ENCODE results near the gene DIP2B.
A peak's percentile ranks its signal among the peaks of the same experiment; 100 is the strongest.
"Not testable (repeated sequence)": the region's sequence is repeated elsewhere in the genome, so short reads cannot be mapped to it uniquely, and the experiment has no call there.

The DIP2B gene

GRCh38 chr12:50504798-50505674 lies at the start of gene DIP2B:
TSS of gene DIP2B (plus strand) at chr12:50504985. CDS start at chr12:50505141, 156 bp downstream.
- in situ Hi-C loops (cut with HindIII; ENCODE audit: low pct_ligation_motif_present, low pct_unique_long_range_greater_than_20kb, low sequenced_read_pairs): no loop called here
- DNase-seq: peak; percentile 92

- in situ Hi-C loops (cut with HindIII; ENCODE audit: low pct_ligation_motif_present, low pct_unique_long_range_greater_than_20kb, low sequenced_read_pairs): no loop called here
- peak; percentile 28 for DNase-seq
These were observed 46.2 kb upstream of the DIP2B start for GRCh38 chr12:50458606-50459005.

- in situ Hi-C loops (cut with HindIII; ENCODE audit: low pct_ligation_motif_present, low pct_unique_long_range_greater_than_20kb, low sequenced_read_pairs): no loop called here
- DNase-seq: no peak
These were observed 37.3 kb upstream of the DIP2B start for GRCh38 chr12:50467439-50467838.

GRCh38 chr12:50477241-50477832 lies 27.4 kb upstream of the DIP2B start:
- in situ Hi-C loops (cut with HindIII; ENCODE audit: low pct_ligation_motif_present, low pct_unique_long_range_greater_than_20kb, low sequenced_read_pairs): no loop called here
- DNase-seq: no peak

- DNase-seq: peak; percentile 32
- in situ Hi-C loops (cut with HindIII; ENCODE audit: low pct_ligation_motif_present, low pct_unique_long_range_greater_than_20kb, low sequenced_read_pairs): no loop called here
These were observed 22.2 kb upstream of the DIP2B start for GRCh38 chr12:50482571-50482970.

GRCh38 chr12:50483488-50483887 lies 21.3 kb upstream of the DIP2B start:
- in situ Hi-C loops (cut with HindIII; ENCODE audit: low pct_ligation_motif_present, low pct_unique_long_range_greater_than_20kb, low sequenced_read_pairs): no loop called here
- no peak for DNase-seq

GRCh38 chr12:50488801-50489200 lies 16.0 kb upstream of the DIP2B start:
- no peak for DNase-seq
- in situ Hi-C loops (cut with HindIII; ENCODE audit: low pct_ligation_motif_present, low pct_unique_long_range_greater_than_20kb, low sequenced_read_pairs): no loop called here

- in situ Hi-C loops (cut with HindIII; ENCODE audit: low pct_ligation_motif_present, low pct_unique_long_range_greater_than_20kb, low sequenced_read_pairs); DNase-seq: not testable (repeated sequence)
These were observed 6.7 kb upstream of the DIP2B start for GRCh38 chr12:50498119-50498518.

GRCh38 chr12:50505675-50506530 lies 1.1 kb downstream of the DIP2B start:
- DNase-seq: peak; percentile 14
- in situ Hi-C loops (cut with HindIII; ENCODE audit: low pct_ligation_motif_present, low pct_unique_long_range_greater_than_20kb, low sequenced_read_pairs): no loop called here

- no peak for DNase-seq
- in situ Hi-C loops (cut with HindIII; ENCODE audit: low pct_ligation_motif_present, low pct_unique_long_range_greater_than_20kb, low sequenced_read_pairs): no loop called here
These were observed 2.1 kb downstream of the DIP2B start for GRCh38 chr12:50506753-50507473.

- in situ Hi-C loops (cut with HindIII; ENCODE audit: low pct_ligation_motif_present, low pct_unique_long_range_greater_than_20kb, low sequenced_read_pairs): no loop called here
- no peak for DNase-seq
These were observed 2.7 kb downstream of the DIP2B start for GRCh38 chr12:50507474-50507838.

GRCh38 chr12:50507930-50508329 lies 3.1 kb downstream of the DIP2B start:
- in situ Hi-C loops (cut with HindIII; ENCODE audit: low pct_ligation_motif_present, low pct_unique_long_range_greater_than_20kb, low sequenced_read_pairs): no loop called here
- DNase-seq: no peak

GRCh38 chr12:50508414-50508813 lies 3.6 kb downstream of the DIP2B start:
- in situ Hi-C loops (cut with HindIII; ENCODE audit: low pct_ligation_motif_present, low pct_unique_long_range_greater_than_20kb, low sequenced_read_pairs): no loop called here
- DNase-seq: no peak

- in situ Hi-C loops (cut with HindIII; ENCODE audit: low pct_ligation_motif_present, low pct_unique_long_range_greater_than_20kb, low sequenced_read_pairs): no loop called here
- no peak for DNase-seq
These were observed 4.3 kb downstream of the DIP2B start for GRCh38 chr12:50508970-50509663.

GRCh38 chr12:50514526-50515276 lies 9.9 kb downstream of the DIP2B start:
- DNase-seq: no peak
- in situ Hi-C loops (cut with HindIII; ENCODE audit: low pct_ligation_motif_present, low pct_unique_long_range_greater_than_20kb, low sequenced_read_pairs): no loop called here

GRCh38 chr12:50515587-50515986 lies 10.8 kb downstream of the DIP2B start:
- in situ Hi-C loops (cut with HindIII; ENCODE audit: low pct_ligation_motif_present, low pct_unique_long_range_greater_than_20kb, low sequenced_read_pairs): no loop called here
- no peak for DNase-seq

GRCh38 chr12:50517421-50518048 lies 12.8 kb downstream of the DIP2B start:
- in situ Hi-C loops (cut with HindIII; ENCODE audit: low pct_ligation_motif_present, low pct_unique_long_range_greater_than_20kb, low sequenced_read_pairs): no loop called here
- no peak for DNase-seq
